GM23338 (cell line): Measurements from ENCODE around the gene SAMD11.

Experiments used
- EZH2 ChIP-seq: fragments of 200-600 bp; sonication (generic); IDR thresholded peaks from one replicate; pipeline ENCODE4 v1.8.0; 2017; ENCODE audit warnings: antibody characterized with exemption, mild to moderate bottlenecking, low read depth; ENCODE audit not compliant: unreplicated experiment
- EZH2phosphoT487 ChIP-seq: fragments of 200-600 bp; sonication (generic); IDR thresholded peaks from one replicate; pipeline ENCODE4 v1.8.1; 2018; ENCODE audit warnings: antibody characterized with exemption; ENCODE audit not compliant: unreplicated experiment
- TF ChIP-seq, protein P1 (sequence below), 2 experiments: fragments of 200-600 bp in 1 of 2; sonication (generic) in 1 of 2; conservative IDR thresholded peaks; 2 replicates each; pipeline versions ENCODE4 v1.5.1 to v1.6.1; 2016 to 2017; ENCODE audit warnings: antibody characterized with exemption in 2 of 2, low read depth in 2 of 2, mild to moderate bottlenecking in 2 of 2, moderate library complexity in 1 of 2

DNA sequence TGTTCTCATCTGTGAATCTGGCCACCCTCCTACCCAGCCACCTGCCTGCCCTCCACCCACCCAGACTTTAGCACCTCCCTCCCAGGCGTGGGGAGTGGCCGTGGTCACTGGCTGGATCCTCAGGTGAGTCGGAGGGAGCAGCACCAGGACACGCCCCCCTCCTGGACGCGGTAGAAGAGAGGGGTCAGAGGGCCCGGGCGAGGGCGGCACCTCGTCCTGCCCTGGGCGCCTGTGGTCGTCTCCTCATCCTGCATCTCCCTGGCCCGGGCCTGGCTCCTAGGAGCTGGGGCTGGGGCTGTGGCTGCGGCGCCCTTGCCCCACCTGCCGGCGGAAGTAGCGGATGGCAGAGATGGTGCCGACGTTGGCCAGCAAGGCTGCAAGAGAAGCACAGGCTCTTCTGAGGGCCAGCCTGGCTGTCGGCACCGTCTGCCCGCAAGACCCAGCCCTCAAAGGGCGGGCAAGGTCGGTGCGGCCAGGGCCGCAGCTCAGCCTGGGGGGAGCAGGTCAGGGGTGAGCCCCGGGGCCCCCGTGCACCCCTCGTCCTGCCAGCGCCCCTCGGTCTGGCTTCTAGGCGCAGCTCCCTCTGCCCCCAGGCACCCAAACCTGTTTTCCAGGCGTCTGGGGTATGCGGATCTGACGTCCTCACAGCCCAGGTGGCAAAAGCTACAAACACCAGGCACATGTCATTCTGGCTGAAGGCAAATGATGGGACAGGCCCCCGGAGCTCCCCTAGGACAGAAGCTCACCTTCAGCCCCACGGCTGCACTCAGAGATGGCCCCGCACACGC is 52.4 kb downstream of the SAMD11 start:
- TF ChIP-seq, protein P1, sequence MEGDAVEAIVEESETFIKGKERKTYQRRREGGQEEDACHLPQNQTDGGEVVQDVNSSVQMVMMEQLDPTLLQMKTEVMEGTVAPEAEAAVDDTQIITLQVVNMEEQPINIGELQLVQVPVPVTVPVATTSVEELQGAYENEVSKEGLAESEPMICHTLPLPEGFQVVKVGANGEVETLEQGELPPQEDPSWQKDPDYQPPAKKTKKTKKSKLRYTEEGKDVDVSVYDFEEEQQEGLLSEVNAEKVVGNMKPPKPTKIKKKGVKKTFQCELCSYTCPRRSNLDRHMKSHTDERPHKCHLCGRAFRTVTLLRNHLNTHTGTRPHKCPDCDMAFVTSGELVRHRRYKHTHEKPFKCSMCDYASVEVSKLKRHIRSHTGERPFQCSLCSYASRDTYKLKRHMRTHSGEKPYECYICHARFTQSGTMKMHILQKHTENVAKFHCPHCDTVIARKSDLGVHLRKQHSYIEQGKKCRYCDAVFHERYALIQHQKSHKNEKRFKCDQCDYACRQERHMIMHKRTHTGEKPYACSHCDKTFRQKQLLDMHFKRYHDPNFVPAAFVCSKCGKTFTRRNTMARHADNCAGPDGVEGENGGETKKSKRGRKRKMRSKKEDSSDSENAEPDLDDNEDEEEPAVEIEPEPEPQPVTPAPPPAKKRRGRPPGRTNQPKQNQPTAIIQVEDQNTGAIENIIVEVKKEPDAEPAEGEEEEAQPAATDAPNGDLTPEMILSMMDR (conservative IDR thresholded peaks at IDR 0.05; ENCODE audit: low read depth in 2 of 2), result peak; percentile 36 to 56; a peak in 2 of 4 replicates
- TF ChIP-seq EZH2phosphoT487 (no peak), EZH2 (no peak)
